Epithelial cell of proximal tubule (primary cell): ENCODE results near the gene SCYGR7. TPM values are rescaled to one million over a fixed set of nuclear protein-coding genes. Genes with fewer than 3 reads are reported as not detected.

Source experiments
- DNase-seq: peaks from one replicate; pipeline ENCODE4 v3.0.0-alpha.2; 2011; ENCODE audit warnings: low read depth
- H3K4me3 ChIP-seq: 2 replicates; pipeline ENCODE4 v1.5.1; 2011; ENCODE audit warnings: low read depth, mild to moderate bottlenecking, low read length
- total RNA-seq: library from RNA; depleted of rRNA; stranded (reverse); fragments of >200 nt; gene quantifications from 2 replicates; pipeline ENCODE4 v1.2.3, GENCODE V29; 2015
- TF ChIP-seq, protein P1 (sequence below): conservative IDR thresholded peaks from 2 replicates; pipeline ENCODE4 v1.5.1; 2012; ENCODE audit warnings: low read depth, mild to moderate bottlenecking, low read length

SCYGR7 gene
- total RNA-seq, 1 donor from 2014 or later, result not detected

DNA sequence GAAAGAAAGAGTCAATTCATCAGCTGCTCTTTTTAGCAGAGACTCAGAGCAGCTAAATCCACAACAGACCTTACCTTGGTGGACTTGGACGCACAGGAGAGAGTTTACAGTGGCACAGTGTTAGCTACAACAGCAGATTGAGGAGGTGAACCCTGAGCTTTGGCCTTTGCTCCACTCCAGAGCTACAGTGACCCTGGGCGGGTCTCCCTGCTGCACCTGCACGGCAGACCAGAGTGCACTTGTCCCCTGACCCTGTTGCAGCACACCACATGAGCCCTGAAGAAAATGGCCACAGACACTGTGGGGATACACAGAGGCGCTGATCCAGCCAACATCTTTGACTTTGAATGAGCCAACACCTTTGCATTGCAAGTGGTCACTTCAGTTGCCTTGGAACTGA lies 21.3 kb upstream of the SCYGR7 start:
- H3K4me3 ChIP-seq, result no peak overlapping the region
- TF ChIP-seq, protein P1, sequence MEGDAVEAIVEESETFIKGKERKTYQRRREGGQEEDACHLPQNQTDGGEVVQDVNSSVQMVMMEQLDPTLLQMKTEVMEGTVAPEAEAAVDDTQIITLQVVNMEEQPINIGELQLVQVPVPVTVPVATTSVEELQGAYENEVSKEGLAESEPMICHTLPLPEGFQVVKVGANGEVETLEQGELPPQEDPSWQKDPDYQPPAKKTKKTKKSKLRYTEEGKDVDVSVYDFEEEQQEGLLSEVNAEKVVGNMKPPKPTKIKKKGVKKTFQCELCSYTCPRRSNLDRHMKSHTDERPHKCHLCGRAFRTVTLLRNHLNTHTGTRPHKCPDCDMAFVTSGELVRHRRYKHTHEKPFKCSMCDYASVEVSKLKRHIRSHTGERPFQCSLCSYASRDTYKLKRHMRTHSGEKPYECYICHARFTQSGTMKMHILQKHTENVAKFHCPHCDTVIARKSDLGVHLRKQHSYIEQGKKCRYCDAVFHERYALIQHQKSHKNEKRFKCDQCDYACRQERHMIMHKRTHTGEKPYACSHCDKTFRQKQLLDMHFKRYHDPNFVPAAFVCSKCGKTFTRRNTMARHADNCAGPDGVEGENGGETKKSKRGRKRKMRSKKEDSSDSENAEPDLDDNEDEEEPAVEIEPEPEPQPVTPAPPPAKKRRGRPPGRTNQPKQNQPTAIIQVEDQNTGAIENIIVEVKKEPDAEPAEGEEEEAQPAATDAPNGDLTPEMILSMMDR, result no peak
- no peak for DNase-seq

DNA sequence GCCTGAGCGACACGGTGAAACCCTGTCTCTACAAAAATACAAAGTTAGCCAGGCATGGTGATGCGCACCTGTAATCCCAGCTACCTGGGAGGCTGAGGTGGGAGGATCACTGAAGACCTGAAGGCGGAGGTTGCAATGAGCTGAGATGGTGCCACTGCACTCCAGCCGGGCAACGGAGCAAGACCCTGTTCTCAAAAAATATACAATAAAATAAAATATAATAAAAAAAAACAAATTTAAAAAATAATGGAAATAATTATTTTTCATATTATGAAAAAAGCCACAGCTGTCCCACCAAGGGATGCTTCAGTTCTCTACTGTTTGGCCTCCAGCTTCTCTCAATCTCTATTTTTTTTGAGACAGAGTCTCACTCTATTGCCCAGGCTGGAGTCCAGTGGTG lies 20.7 kb upstream of the SCYGR7 start:
- TF ChIP-seq, protein P1, result no peak
- H3K4me3 ChIP-seq, result no peak overlapping the region

DNA sequence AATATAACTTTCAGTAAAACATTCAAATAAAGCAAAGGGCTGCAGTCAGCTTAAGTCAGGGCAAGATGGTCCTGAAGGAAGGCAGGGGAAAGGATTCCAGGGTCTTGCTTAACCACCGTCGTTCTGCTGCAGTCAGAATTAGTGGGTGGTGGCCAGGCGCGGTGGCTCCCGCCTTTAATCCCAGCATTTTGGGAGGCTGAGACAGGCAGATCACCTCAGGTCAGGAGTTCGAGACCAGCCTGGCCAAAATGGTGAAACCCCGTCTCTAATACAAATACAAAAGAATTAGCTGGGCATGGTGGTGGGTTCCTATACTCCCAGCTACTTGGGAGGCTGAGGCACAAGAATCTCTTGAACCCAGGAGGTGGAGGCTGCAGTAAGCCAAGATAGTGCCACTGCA lies 17.1 kb upstream of the SCYGR7 start:
- no peak for DNase-seq
- TF ChIP-seq, protein P1, result no peak
- H3K4me3 ChIP-seq, result no peak overlapping the region

More for the DNA sequence above, 20.7 kb upstream of the SCYGR7 start:
- no peak for DNase-seq

DNA sequence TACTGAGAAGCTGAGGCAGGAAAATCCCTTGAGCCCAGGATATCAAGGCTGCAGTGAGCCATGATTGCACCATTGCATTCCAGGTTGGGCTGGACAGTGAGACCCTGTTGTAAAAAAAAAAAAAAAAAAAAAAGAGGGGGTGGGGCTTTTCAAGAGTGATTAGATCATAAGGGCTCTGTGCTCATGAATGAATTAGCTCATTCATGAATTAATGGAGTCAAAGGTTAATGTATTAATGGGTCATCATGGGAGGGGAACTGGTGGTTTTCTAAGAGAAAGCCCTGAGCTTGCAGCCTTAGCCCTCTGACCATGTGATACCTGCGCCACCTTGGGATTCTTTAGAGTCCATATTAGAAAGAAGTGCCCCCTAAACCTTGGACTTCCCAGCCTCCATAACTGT lies 14.8 kb upstream of the SCYGR7 start:
- TF ChIP-seq, protein P1, result no peak
- DNase-seq, result no peak
- H3K4me3 ChIP-seq, result no peak overlapping the region

DNA sequence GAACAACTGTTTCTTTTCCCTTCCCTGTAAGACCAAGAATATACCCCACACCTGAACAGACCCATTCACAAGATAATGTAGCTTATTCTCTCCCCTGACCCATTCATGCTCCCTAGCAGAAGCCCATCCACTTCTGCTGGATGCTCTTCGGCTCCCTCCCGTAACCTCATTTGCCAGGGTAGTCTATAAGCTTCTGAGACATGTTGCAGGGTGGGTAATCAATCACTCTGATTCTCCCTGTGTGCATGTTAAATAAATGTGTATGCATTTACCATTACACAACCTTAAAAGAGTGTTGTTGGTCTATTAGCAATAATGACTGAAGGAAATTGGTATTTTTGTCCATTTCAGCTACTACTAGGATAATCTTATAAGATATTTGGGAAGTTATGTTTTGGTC lies 11.6 kb upstream of the SCYGR7 start:
- H3K4me3 ChIP-seq, result no peak overlapping the region
- DNase-seq, result no peak
- TF ChIP-seq, protein P1, result no peak

DNA sequence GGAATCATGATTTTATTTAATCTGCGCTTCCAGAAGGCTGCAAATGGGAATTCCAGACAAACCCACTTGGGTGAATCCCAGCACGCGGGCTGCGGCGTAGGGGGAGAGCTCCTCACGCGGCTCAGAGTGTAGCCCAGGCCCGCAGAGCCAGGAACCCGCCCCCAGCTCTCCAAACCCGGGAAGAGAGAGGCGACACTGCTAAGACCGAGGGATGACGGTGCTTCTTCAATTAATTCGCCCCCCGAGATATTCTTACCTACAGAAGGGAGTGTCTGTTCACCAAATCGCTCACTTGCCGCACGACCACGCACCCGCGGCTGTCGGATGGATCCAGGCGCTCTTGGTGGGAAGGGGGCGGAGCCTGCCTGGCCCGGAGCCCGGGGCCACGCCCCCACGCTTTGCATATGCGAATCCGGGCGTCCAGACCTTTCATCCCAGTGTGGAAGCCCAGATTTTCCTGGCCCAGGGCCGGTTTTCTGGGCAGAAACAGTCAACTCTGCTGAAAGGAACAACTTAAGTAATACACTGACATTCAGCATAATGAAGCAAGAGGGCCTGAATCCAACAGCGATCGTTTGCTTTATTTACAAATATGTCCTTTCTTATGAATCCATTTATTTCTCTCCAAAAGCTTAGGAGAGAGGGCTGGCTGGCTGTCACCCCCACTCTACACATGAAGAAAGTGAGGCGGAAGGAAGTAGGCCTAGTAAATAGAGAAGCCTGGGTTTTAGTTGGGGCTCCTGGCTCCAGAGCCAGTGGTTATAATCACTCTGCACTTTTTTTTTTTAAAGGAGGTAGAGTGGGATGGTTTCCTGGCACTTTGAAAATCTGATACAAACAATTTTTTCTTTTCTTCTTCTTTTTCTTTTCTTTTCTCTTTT lies 10.2 kb upstream of the SCYGR7 start, which contains the start of gene SLC19A3:
SLC19A3 (minus strand) TSS at position 342 of the 881 bp plus-strand sequence. CDS start 15,710 bp downstream, outside the sequence.
- peak within 1 kb of the TSS; percentile 60 for H3K4me3 ChIP-seq
- TF ChIP-seq, protein P1, result no peak
- DNase-seq, result no peak

DNA sequence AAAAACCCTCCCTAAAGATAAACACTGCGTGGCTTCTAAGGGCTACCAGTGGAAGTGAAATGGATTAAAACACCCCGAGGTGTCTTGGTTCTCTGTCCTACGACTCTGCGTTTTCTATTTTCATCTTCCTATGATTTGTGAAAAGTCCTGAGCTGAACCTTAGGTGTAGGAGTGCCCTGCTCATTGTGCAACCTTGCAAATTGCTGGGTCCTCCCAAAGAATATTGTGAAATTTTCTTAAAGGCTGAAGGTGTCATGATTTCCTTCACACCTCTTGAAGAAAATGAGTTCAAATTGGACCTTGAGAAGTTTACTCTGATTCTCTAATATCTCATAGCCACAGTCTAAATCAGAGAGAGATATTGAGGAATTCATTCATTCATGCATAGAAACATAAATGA lies 8.5 kb upstream of the SCYGR7 start:
- DNase-seq, result no peak
- no peak overlapping the region for H3K4me3 ChIP-seq
- TF ChIP-seq, protein P1, result no peak
